GM12874 (cell line): ENCODE data around the gene SHISA2.

Experiments used
- CTCF ChIP-seq: IDR thresholded peaks from 2 replicates; pipeline ENCODE4 v1.5.1; 2011; ENCODE audit warnings: low read depth, mild to moderate bottlenecking, control low read depth, low read length, moderate library complexity; ENCODE audit not compliant: insufficient read depth

The SHISA2 gene

DNA sequence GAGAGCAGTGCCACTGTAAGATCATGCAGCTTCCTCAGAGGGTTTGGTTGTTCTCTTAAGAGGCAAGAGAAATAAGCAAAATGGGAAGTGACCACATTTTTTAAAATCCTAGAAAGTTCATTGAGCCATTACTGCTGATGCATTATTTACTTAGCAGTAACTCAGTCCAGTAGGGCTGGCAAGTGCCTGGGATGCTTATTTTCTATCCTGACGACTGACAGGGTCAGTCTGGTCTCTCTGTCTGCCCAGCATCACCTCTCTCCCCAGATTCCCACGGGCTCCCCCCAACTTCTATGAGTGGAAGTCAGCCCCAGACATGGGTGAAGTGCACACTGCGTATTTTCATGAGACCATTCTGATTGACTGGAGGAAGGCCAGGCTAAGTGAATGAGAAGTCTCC is 10.4 kb downstream of the SHISA2 start:
- no peak for TF ChIP-seq CTCF

DNA sequence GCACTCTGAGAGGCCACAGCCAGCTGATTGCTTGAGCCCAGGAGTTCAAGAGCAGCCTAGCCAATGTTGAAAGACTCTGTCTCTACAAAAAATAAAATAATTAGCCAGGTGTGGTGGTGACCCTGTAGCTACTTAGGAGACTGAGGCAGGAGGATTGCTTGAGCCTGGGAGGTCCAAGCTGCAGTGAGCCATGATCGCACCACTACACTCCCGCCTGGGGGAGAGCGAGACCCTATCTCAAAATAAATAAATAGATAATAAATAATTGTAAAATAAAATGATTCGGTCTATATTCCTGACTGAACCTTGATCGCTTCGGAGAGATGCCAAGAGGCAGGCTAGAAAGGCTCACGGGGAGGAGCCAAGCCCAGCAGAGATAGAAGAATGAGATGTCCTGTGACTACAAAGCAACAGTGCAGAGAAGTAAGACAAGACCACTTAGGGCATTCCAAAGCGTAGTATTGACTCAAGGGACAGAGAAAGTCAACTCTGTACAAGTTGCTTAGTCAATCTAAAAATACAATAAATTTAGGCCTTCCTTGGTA is 12.8 kb downstream of the SHISA2 start:
- TF ChIP-seq CTCF, result no peak

DNA sequence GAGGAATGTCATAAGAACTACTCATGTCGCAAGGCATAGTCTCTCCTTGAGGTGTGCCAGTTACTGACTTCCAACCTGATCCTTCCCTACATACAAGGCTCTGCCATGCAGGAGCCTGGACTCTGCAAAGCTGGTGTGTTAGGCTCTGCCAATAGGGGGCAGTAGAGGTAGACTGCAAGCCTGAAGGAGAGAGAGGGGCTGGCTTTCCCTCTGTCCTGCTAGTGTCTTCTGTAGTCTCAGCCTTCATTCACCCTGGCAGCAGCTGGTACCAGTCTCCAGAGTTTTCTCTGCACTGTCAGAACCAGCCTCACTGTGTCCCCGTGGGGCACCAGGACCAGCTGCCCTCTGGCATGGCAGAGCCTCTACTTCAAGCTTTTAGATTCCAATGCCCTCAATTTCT is 14.5 kb downstream of the SHISA2 start:
- peak; percentile 30; the same call in 1 of the 2 replicates for TF ChIP-seq CTCF

DNA sequence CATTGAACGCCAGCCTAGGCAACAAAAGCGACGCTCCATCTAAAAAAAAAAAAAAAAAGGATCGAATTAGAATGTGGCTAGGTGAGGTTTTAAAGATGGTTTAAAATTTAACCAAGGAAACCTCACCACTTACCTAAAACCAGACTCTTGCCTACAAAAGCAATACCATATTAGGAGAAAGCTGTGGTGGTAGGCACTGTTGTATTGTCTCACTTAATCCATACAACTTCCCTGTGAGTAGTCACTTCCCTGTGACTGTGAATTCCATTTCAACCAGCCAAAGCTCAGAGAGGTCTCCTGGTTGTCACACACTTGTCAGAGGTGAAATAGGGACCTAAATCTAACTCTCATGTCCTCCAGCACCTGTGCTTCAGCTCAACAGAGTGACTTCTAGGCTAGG is 15.4 kb downstream of the SHISA2 start:
- TF ChIP-seq CTCF, result no peak

- TF ChIP-seq CTCF, result no peak
These were observed 17.8 kb downstream of the SHISA2 start for GRCh38 chr13:26034018-26034417.

DNA sequence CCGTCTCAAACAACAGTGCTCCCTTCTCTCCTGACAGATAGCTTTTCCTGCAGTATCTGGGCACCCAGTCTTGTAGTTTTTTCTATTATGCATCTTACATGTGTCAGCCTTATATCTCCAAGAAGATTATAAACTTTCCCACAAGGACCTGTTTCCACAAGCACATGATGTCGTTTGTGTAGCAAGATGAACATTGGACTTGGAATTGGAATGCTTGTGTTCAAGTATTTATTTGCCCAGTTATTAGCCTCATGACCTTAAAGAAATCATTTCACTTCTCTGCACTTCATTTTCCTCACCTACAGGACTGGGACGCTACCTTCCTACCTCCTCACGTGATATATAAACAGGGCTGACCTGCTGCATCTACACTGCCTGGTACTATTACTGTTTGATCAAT is 21.5 kb downstream of the SHISA2 start:
- TF ChIP-seq CTCF, result no peak

- TF ChIP-seq CTCF, result no peak
These were observed 22.2 kb downstream of the SHISA2 start for GRCh38 chr13:26029581-26030136.
